ENCODE data around the gene SLC1A1. TPM values are rescaled to one million over a fixed set of nuclear protein-coding genes. Genes with fewer than 3 reads are reported as not detected.

SLC1A1 gene
- total RNA-seq, 1 experiment from 2014 or later, result 71.6 TPM

DNA sequence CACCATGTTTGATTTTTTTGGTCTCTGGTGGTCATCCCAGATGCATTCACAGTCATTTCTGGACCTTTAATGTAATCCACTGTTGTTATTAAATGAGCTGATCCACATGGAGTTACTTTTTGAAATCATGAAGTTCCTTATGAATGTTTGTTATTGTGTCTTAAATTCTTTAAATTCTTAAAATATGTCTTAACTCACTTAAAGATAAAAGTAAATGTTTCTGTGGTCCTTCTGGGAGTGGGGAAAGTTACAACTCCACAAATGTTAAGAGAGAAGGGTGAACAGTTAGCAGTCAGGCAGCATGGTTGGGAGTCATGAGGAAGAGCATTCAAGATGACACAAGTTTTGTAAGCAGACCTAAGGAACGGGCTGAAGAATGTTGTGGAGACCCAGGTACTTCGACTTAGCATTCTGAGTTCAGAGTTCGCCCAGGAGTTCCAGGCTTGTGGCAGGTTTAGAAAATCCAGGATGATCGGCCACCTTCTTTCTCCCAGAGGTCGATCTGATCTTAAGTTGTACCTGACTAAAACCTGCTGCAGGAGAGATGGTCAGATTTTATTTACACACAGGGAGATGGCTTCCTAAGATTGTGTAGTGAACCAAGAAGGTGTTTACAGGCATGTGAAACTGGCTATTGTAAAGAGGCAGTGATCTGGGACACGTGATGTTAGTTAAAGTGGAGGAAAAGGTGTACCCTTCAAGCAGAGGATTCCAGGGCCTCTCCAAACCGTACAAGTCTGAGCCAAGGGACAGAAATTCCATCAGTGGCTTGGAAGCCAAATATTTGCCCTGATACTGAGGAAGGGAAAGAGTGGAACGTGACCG lies 17.2 kb downstream of the SLC1A1 start:
- Mint-ChIP-seq H3K36me3 (ENCODE audit: insufficient read depth, unreplicated experiment) (peaks cover 48% of the 10 kb centered on the region), H3K4me3 (ENCODE audit: low read depth, unreplicated experiment) (peak overlapping the region; percentile 45), H3K27ac (ENCODE audit: unreplicated experiment) (peak overlapping the region; percentile 83), H3K27me3 (ENCODE audit: unreplicated experiment) (no peaks in the 10 kb centered on the region), H3K4me1 (ENCODE audit: low read depth, unreplicated experiment) (peaks cover 76% of the 10 kb centered on the region), H3K9me3 (ENCODE audit: low read depth, unreplicated experiment) (no peaks in the 10 kb centered on the region)
- BruUV-seq (replicated peaks), result no TSS peak
- DNase-seq, result no peak
- intact Hi-C loops (cut with micrococcal nuclease; ENCODE audit: unreplicated experiment), result no loop called here
- CTCF ChIA-PET, result no interaction called here
- TF ChIP-seq CTCF (IDR thresholded peaks at IDR 0.05; ENCODE audit: unreplicated experiment), result no peak

DNA sequence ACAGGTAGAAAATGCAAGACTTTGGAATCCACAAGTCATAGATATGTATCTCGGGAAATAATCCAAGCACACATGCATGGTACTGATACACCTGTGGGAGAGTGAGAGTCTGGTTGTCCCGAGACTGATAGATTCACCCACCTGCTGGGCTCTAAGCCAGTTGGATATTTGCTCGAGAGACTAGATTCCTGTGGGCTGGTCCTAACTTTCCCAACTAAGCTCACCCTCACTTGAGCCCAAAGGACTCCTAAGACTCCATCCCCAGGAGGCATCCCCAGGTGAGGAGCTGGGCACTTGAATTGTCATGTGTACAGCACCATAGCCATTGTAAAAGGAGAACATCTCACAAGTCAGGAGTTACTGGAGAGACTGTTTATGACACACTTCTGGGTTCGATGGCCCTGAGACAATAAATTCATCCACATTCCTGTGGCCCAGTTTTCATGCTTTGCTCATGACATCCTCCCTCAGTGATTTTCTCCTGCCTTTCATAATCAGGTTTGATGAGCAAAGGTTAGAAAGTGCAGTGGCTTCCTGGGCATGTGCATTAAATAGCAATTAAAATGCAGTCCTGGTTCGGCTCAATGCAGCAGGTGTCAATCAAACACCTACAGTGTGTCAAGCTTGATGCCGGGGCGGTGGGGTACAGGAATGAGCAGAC lies 18.1 kb downstream of the SLC1A1 start:
- CTCF ChIA-PET, result no interaction called here
- H3K9me3 Mint-ChIP-seq (ENCODE audit: low read depth, unreplicated experiment), result no peaks in the 10 kb centered on the region
- H3K36me3 Mint-ChIP-seq (ENCODE audit: insufficient read depth, unreplicated experiment), result peaks cover 48% of the 10 kb centered on the region
- peaks cover 73% of the 10 kb centered on the region for H3K4me1 Mint-ChIP-seq (ENCODE audit: low read depth, unreplicated experiment)
- H3K27me3 Mint-ChIP-seq (ENCODE audit: unreplicated experiment), result no peaks in the 10 kb centered on the region
- BruUV-seq (replicated peaks), result no TSS peak
- intact Hi-C loops (cut with micrococcal nuclease; ENCODE audit: unreplicated experiment), result no loop called here
- peak overlapping the region; percentile 92 for H3K27ac Mint-ChIP-seq (ENCODE audit: unreplicated experiment)
- peak overlapping the region; percentile 45 for H3K4me3 Mint-ChIP-seq (ENCODE audit: low read depth, unreplicated experiment)
- TF ChIP-seq CTCF (IDR thresholded peaks at IDR 0.05; ENCODE audit: unreplicated experiment), result no peak
- DNase-seq, result no peak

- Mint-ChIP-seq H3K4me3 (ENCODE audit: low read depth, unreplicated experiment) (peak overlapping the region; percentile 37), H3K36me3 (ENCODE audit: insufficient read depth, unreplicated experiment) (peaks cover 44% of the 10 kb centered on the region), H3K27me3 (ENCODE audit: unreplicated experiment) (no peaks in the 10 kb centered on the region), H3K27ac (ENCODE audit: unreplicated experiment) (peak overlapping the region; percentile 92), H3K9me3 (ENCODE audit: low read depth, unreplicated experiment) (no peaks in the 10 kb centered on the region), H3K4me1 (ENCODE audit: low read depth, unreplicated experiment) (peaks cover 71% of the 10 kb centered on the region)
- BruUV-seq (replicated peaks), result no TSS peak
- TF ChIP-seq CTCF (IDR thresholded peaks at IDR 0.05; ENCODE audit: unreplicated experiment), result no peak
- DNase-seq, result no peak
- CTCF ChIA-PET, result no interaction called here
- intact Hi-C loops (cut with micrococcal nuclease; ENCODE audit: unreplicated experiment), result no loop called here
Observed at GRCh38 chr9:4508907-4509589, 18.8 kb downstream of the SLC1A1 start.

- H3K27ac Mint-ChIP-seq (ENCODE audit: unreplicated experiment), result peak overlapping the region; percentile 92
- peaks cover 69% of the 10 kb centered on the region for H3K4me1 Mint-ChIP-seq (ENCODE audit: low read depth, unreplicated experiment)
- H3K4me3 Mint-ChIP-seq (ENCODE audit: low read depth, unreplicated experiment), result peak overlapping the region; percentile 37
- H3K36me3 Mint-ChIP-seq (ENCODE audit: insufficient read depth, unreplicated experiment), result peaks cover 39% of the 10 kb centered on the region
- CTCF ChIA-PET, result no interaction called here
- no peak for TF ChIP-seq CTCF (IDR thresholded peaks at IDR 0.05; ENCODE audit: unreplicated experiment)
- intact Hi-C loops (cut with micrococcal nuclease; ENCODE audit: unreplicated experiment), result no loop called here
- no peaks in the 10 kb centered on the region for H3K27me3 Mint-ChIP-seq (ENCODE audit: unreplicated experiment)
- no peak for DNase-seq
- no peaks in the 10 kb centered on the region for H3K9me3 Mint-ChIP-seq (ENCODE audit: low read depth, unreplicated experiment)
- no TSS peak for BruUV-seq (replicated peaks)
Observed at GRCh38 chr9:4509590-4509984, 19.3 kb downstream of the SLC1A1 start.
